AML-193 (cell line): ENCODE results near the gene ADRA2A.

Experiments used
- DNase-seq, 2 experiments: peaks; one replicate each; lab custom pipeline; 2025; lab: John Stamatoyannopoulos, UW

The ADRA2A gene

GRCh38 chr10:111083222-111084095, 6.6 kb downstream of the ADRA2A start:
- DNase-seq: no peak

- DNase-seq: no peak
Observed at GRCh38 chr10:111084366-111085255, 7.8 kb downstream of the ADRA2A start.

- no peak for DNase-seq
Observed at GRCh38 chr10:111085690-111086353, 9.0 kb downstream of the ADRA2A start.

GRCh38 chr10:111086574-111086973, 9.7 kb downstream of the ADRA2A start:
- DNase-seq: no peak

GRCh38 chr10:111087331-111087756, 10.5 kb downstream of the ADRA2A start:
- no peak for DNase-seq

- DNase-seq: no peak
Observed at GRCh38 chr10:111087968-111088505, 11.2 kb downstream of the ADRA2A start.

GRCh38 chr10:111089293-111089692, 12.5 kb downstream of the ADRA2A start:
- DNase-seq: no peak

- no peak for DNase-seq
Observed at GRCh38 chr10:111091833-111092232, 15.0 kb downstream of the ADRA2A start.

GRCh38 chr10:111093741-111094380, 17.0 kb downstream of the ADRA2A start:
- no peak for DNase-seq

GRCh38 chr10:111098679-111099437, 22.0 kb downstream of the ADRA2A start:
- DNase-seq: no peak

GRCh38 chr10:111100198-111100597, 23.4 kb downstream of the ADRA2A start:
- no peak for DNase-seq

- DNase-seq: no peak
Observed at GRCh38 chr10:111101796-111102195, 25.0 kb downstream of the ADRA2A start.

- no peak for DNase-seq
Observed at GRCh38 chr10:111102359-111102837, 25.6 kb downstream of the ADRA2A start.

- DNase-seq: no peak
Observed at GRCh38 chr10:111103196-111103840, 26.5 kb downstream of the ADRA2A start.

GRCh38 chr10:111104811-111105210, 28.0 kb downstream of the ADRA2A start:
- DNase-seq: no peak

- DNase-seq: no peak
Observed at GRCh38 chr10:111106081-111106480, 29.3 kb downstream of the ADRA2A start.

- no peak for DNase-seq
Observed at GRCh38 chr10:111107023-111107422, 30.2 kb downstream of the ADRA2A start.

- no peak for DNase-seq
Observed at GRCh38 chr10:111107846-111108245, 31.0 kb downstream of the ADRA2A start.

- DNase-seq: no peak
Observed at GRCh38 chr10:111108441-111108840, 31.6 kb downstream of the ADRA2A start.
